DND-41 (cell line): ENCODE measurements around the gene SLAIN2.

Experiments used
- ATAC-seq: fragments of 200-7000 bp; cut with Tn5 transposase; 3 replicates; pipeline ENCODE4 v1.9.1; 2021; ENCODE audit warnings: low read depth; ENCODE audit not compliant: insufficient read depth
- DNase-seq: peaks from one replicate; pipeline ENCODE4 v3.0.0-alpha.2; 2020
- H2AFZ ChIP-seq: 2 replicates; pipeline ENCODE4 v1.6.0; 2012; ENCODE audit warnings: low read depth, low read length
- H3K27ac ChIP-seq: 2 replicates; pipeline ENCODE4 v1.5.1; 2012; ENCODE audit warnings: low read length, inconsistent platforms
- H3K27me3 ChIP-seq: fragments of 200-600 bp; sonication (generic); 2 replicates; pipeline ENCODE4 v1.6.0; 2012; ENCODE audit warnings: low read length, mild to moderate bottlenecking, inconsistent platforms; ENCODE audit not compliant: insufficient read depth, poor library complexity
- H3K36me3 ChIP-seq: 2 replicates; pipeline ENCODE4 v1.5.1; 2012; ENCODE audit warnings: low read length, inconsistent platforms; ENCODE audit not compliant: insufficient read depth
- H3K4me1 ChIP-seq: 2 replicates; pipeline ENCODE4 v1.5.1; 2012; ENCODE audit warnings: mild to moderate bottlenecking, low read length; ENCODE audit not compliant: insufficient read depth
- H3K4me2 ChIP-seq: 2 replicates; pipeline ENCODE4 v1.6.0; 2012; ENCODE audit warnings: mild to moderate bottlenecking, moderate library complexity, low read length, inconsistent platforms; ENCODE audit not compliant: insufficient read depth
- H3K4me3 ChIP-seq, 2 experiments: fragments of 200-600 bp in 1 of 2; shearing (Covaris generic) in 1 of 2; 2 replicates each; pipeline ENCODE4 v1.5.1; 2012 to 2016; ENCODE audit warnings: inconsistent platforms in 2 of 2, low read length in 2 of 2, mild to moderate bottlenecking in 2 of 2, low read depth in 1 of 2, moderate library complexity in 1 of 2
- H3K79me2 ChIP-seq: 2 replicates; pipeline ENCODE4 v1.6.0; 2012; ENCODE audit warnings: low read length, inconsistent platforms; ENCODE audit not compliant: insufficient read depth
- H3K9ac ChIP-seq: 2 replicates; pipeline ENCODE4 v1.6.0; 2012; ENCODE audit warnings: low read depth, mild to moderate bottlenecking, inconsistent platforms, low read length, moderate library complexity
- H3K9me3 ChIP-seq: 2 replicates; pipeline ENCODE4 v1.5.1; 2012; ENCODE audit warnings: low read length, moderate library complexity, mild to moderate bottlenecking, inconsistent platforms; ENCODE audit not compliant: insufficient read depth, severe bottlenecking
- H4K20me1 ChIP-seq: 2 replicates; pipeline ENCODE4 v1.6.0; 2012; ENCODE audit warnings: low read length; ENCODE audit not compliant: insufficient read depth
- CTCF ChIP-seq: IDR thresholded peaks from 2 replicates; pipeline ENCODE4 v1.5.1; 2012; ENCODE audit warnings: borderline replicate concordance, low read length, moderate library complexity, mild to moderate bottlenecking; ENCODE audit not compliant: poor library complexity, severe bottlenecking; ENCODE audit errors: extremely low read depth
- EZH2 ChIP-seq: IDR thresholded peaks from 3 replicates; pipeline ENCODE4 v1.6.1; 2012; ENCODE audit warnings: borderline replicate concordance, low read depth, mild to moderate bottlenecking, moderate library complexity, low read length, inconsistent platforms; ENCODE audit not compliant: severe bottlenecking

Gene SLAIN2

GRCh38 chr4:48366611-48367010, 25.3 kb downstream of the SLAIN2 start:
- Histone ChIP-seq H3K27me3 (no peaks in the 10 kb centered on the region), H3K4me3 (no peak overlapping the region), H3K9me3 (no peaks in the 10 kb centered on the region), H3K4me1 (no peaks in the 10 kb centered on the region), H3K27ac (no peak overlapping the region), H3K79me2 (peaks cover 56% of the 10 kb centered on the region), H3K36me3 (no peaks in the 10 kb centered on the region), H3K4me2 (no peak overlapping the region), H2AFZ (no peak overlapping the region), H4K20me1 (peaks cover 4% of the 10 kb centered on the region; the same call in 1 of the 2 replicates), H3K9ac (no peak overlapping the region)
- ATAC-seq (no peak), DNase-seq (no peak)
- TF ChIP-seq EZH2 (no peak), CTCF (no peak)

- no peak overlapping the region for H3K9ac ChIP-seq
- no peak overlapping the region for H3K27ac ChIP-seq
- H3K36me3 ChIP-seq = no peaks in the 10 kb centered on the region
- H3K9me3 ChIP-seq = no peaks in the 10 kb centered on the region
- H4K20me1 ChIP-seq = peaks cover 4% of the 10 kb centered on the region; the same call in 1 of the 2 replicates
- H3K27me3 ChIP-seq = no peaks in the 10 kb centered on the region
- peaks cover 53% of the 10 kb centered on the region for H3K79me2 ChIP-seq
- DNase-seq (no peak), ATAC-seq (no peak)
- H3K4me1 ChIP-seq = no peaks in the 10 kb centered on the region
- H3K4me2 ChIP-seq = no peak overlapping the region
- H3K4me3 ChIP-seq = no peak overlapping the region
- TF ChIP-seq EZH2 (no peak), CTCF (no peak)
- no peak overlapping the region for H2AFZ ChIP-seq
Observed at GRCh38 chr4:48367016-48367415, 25.7 kb downstream of the SLAIN2 start.

DNA sequence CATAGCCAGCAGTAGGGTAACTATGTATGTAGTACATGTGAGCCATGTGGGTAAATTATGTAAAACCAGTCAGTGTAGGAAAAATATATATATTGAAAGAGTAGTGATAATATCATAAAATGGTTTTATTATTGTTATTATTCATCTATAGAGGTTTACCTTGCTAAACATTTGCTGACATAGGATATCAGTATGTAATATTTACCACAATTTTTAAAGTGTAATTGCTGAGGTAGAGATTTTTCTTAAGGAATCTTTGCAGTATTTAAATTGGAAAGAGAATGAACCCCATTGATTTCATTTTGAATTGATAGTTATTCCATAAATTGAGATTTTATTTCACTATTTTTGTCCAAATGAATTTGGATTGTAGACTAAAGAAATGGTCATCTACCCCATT, 27.1 kb downstream of the SLAIN2 start:
- Histone ChIP-seq H3K36me3 (0 out of 2 replicates have a peak, but pooled peaks cover 4% of the 10 kb centered on the region), H3K4me1 (no peaks in the 10 kb centered on the region), H2AFZ (no peak overlapping the region), H3K79me2 (peaks cover 57% of the 10 kb centered on the region), H4K20me1 (peaks cover 4% of the 10 kb centered on the region; the same call in 1 of the 2 replicates), H3K27me3 (no peaks in the 10 kb centered on the region), H3K9ac (no peak overlapping the region), H3K4me3 (no peak overlapping the region), H3K4me2 (no peak overlapping the region), H3K27ac (no peak overlapping the region), H3K9me3 (no peaks in the 10 kb centered on the region)
- no peak for DNase-seq
- ATAC-seq = no peak
- TF ChIP-seq EZH2 (no peak), CTCF (no peak)

- no peak for ATAC-seq
- Histone ChIP-seq H3K9ac (no peak overlapping the region), H3K9me3 (no peaks in the 10 kb centered on the region), H3K27me3 (no peaks in the 10 kb centered on the region), H2AFZ (no peak overlapping the region), H3K4me2 (no peak overlapping the region), H3K4me3 (no peak overlapping the region), H4K20me1 (peaks cover 4% of the 10 kb centered on the region; the same call in 1 of the 2 replicates), H3K4me1 (no peaks in the 10 kb centered on the region), H3K79me2 (peaks cover 61% of the 10 kb centered on the region), H3K27ac (no peak overlapping the region), H3K36me3 (peaks cover 8% of the 10 kb centered on the region)
- DNase-seq = no peak
- TF ChIP-seq EZH2 = no peak
- TF ChIP-seq CTCF = no peak
Observed at GRCh38 chr4:48369248-48369647, 27.9 kb downstream of the SLAIN2 start.
